HFF-Myc (cell line): ENCODE measurements around the gene CHMP4B.

Experiments
- DNase-seq: peaks from one replicate; pipeline ENCODE4 v3.0.0-alpha.2; 2011; ENCODE audit warnings: low read depth; ENCODE audit errors: extremely low read depth
- H3K4me3 ChIP-seq: replicated peaks from 2 replicates; pipeline ENCODE4 v1.5.1; 2011; ENCODE audit warnings: low read depth, mild to moderate bottlenecking, control low read depth, low read length
- TF ChIP-seq, protein P1 (sequence below): IDR thresholded peaks from 2 replicates; pipeline ENCODE4 v1.5.1; 2012; ENCODE audit warnings: mild to moderate bottlenecking, low read depth, low read length, control low read depth; ENCODE audit errors: missing control alignments

CHMP4B gene

DNA sequence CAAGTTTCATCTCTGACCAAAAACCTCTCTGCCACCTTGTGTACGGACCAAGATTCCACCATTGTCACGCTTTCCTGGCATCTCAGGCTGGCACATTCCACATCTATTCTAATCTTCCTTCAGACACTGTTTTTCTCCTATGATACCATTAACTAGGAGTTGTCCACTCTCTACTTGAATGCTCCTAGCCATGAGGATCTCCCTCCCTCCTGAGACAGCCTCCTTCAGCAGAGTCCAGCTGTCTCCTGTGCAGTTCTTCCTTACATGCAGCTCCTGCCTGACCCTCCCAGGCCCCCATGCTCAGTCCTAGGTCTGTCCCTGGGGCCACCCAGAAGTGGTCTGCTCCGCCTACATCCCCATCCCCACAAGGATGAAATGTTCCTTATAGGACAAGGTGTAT is 90.9 kb downstream of the CHMP4B start:
- no peak for DNase-seq
- no peak overlapping the region for H3K4me3 ChIP-seq
- TF ChIP-seq, protein P1, sequence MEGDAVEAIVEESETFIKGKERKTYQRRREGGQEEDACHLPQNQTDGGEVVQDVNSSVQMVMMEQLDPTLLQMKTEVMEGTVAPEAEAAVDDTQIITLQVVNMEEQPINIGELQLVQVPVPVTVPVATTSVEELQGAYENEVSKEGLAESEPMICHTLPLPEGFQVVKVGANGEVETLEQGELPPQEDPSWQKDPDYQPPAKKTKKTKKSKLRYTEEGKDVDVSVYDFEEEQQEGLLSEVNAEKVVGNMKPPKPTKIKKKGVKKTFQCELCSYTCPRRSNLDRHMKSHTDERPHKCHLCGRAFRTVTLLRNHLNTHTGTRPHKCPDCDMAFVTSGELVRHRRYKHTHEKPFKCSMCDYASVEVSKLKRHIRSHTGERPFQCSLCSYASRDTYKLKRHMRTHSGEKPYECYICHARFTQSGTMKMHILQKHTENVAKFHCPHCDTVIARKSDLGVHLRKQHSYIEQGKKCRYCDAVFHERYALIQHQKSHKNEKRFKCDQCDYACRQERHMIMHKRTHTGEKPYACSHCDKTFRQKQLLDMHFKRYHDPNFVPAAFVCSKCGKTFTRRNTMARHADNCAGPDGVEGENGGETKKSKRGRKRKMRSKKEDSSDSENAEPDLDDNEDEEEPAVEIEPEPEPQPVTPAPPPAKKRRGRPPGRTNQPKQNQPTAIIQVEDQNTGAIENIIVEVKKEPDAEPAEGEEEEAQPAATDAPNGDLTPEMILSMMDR: no peak
